MCF 10A (cell line): ENCODE results near the gene FHIP2A. TPM values are rescaled to one million over a fixed set of nuclear protein-coding genes. Genes with fewer than 3 reads are reported as not detected.

Source experiments
- BruUV-seq: library from RNA; stranded (reverse); fragments of 400-500 nt; replicated peaks from 2 replicates; lab custom pipeline; 2021; lab: Mats Ljungman, UMichigan
- CTCF ChIA-PET: fragments of 300-600 bp; sonication (Branson Sonifier 250); formaldehyde crosslinking; extraction: SDS; loops from one replicate; lab custom pipeline; 2021; ENCODE audit warnings: antibody characterized with exemption, inconsistent platforms; lab: Yijun Ruan, JAX
- POLR2A ChIA-PET: fragments of 300-600, 350-650 bp; sonication (Branson Sonifier 250); formaldehyde crosslinking; extraction: SDS; loops from one replicate; lab custom pipeline; 2020; ENCODE audit warnings: antibody characterized with exemption, inconsistent platforms; lab: Yijun Ruan, JAX
- DNase-seq: peaks from one replicate; pipeline ENCODE4 v3.0.0-alpha.2; 2018; ENCODE audit not compliant: unreplicated experiment
- H3K27ac Mint-ChIP-seq: one replicate; pipeline ENCODE4 v1.8.0; 2022; ENCODE audit warnings: mild to moderate bottlenecking, low read depth, mixed read lengths; ENCODE audit not compliant: unreplicated experiment
- H3K27me3 Mint-ChIP-seq: one replicate; pipeline ENCODE4 v1.8.0; 2022; ENCODE audit warnings: mixed read lengths; ENCODE audit not compliant: insufficient read depth, unreplicated experiment
- H3K36me3 Mint-ChIP-seq: one replicate; pipeline ENCODE4 v1.8.0; 2022; ENCODE audit warnings: mild to moderate bottlenecking, moderate library complexity, mixed read lengths; ENCODE audit not compliant: insufficient read depth, unreplicated experiment
- H3K4me1 Mint-ChIP-seq: one replicate; pipeline ENCODE4 v1.8.0; 2022; ENCODE audit warnings: mixed read lengths; ENCODE audit not compliant: insufficient read depth, unreplicated experiment
- H3K4me3 Mint-ChIP-seq: one replicate; pipeline ENCODE4 v1.8.0; 2022; ENCODE audit warnings: mild to moderate bottlenecking, moderate library complexity, mixed read lengths; ENCODE audit not compliant: unreplicated experiment
- H3K9me3 Mint-ChIP-seq: one replicate; pipeline ENCODE4 v1.8.0; 2022; ENCODE audit warnings: mixed read lengths; ENCODE audit not compliant: unreplicated experiment
- intact Hi-C: fragments of 100-400 bp; cut with micrococcal nuclease; formaldehyde crosslinking; loops from 2 replicates; pipeline ENCODE4 v1.14.1; 2022
- total RNA-seq: library from RNA; stranded (reverse); gene quantifications from 2 replicates; pipeline ENCODE4 v1.2.3, GENCODE V29; 2022
- TF ChIP-seq, protein P1 (sequence below): fragments of 200-600 bp; IDR thresholded peaks from one replicate; pipeline ENCODE4 v1.8.0; 2022; ENCODE audit warnings: antibody characterized with exemption, mild to moderate bottlenecking; ENCODE audit not compliant: unreplicated experiment

FHIP2A gene
- total RNA-seq, 1 experiment from 2014 or later: 17.2 TPM

DNA sequence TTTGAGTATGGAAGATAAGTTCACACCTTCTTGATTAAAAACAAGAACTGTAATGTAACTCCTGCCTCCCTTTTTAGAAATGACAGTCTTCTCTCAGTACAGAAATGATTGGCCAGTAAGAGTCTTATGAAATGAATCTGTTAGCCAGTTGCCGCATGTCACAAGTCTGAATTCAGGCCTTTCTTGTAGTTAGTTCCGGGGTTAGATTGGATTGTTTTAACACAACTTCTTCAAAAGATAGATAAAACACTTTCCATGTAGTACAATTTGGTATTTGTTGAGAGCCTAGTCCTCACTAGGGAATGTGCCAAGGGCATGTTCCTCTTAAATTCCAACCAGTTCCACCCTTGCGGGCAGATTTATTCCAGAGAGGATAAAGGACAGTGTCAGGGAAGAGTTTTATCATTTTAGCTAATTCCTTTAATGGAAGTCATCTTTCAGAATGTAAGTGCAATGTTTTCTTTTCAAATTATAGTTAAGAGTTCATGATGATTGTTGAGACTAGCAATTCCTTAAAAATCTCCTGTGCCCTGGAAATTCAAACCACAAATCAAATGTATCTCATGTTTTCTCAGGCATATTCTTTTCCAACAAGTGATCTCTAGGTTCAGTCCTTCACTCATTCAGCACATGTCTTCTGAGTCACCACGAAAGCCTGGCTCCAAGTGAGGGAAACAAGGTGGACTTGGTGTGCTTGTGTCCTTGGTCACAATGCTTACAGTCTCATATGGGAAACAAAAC, 4.1 kb downstream of the FHIP2A start:
- POLR2A ChIA-PET: interaction anchor here (0.6 to 1.8 kb wide), 7 partner anchors 9 to 340 kb away, joined by 3 to 6 read pairs (median 3); no protein-coding TSS in a partner anchor
- TF ChIP-seq, protein P1, sequence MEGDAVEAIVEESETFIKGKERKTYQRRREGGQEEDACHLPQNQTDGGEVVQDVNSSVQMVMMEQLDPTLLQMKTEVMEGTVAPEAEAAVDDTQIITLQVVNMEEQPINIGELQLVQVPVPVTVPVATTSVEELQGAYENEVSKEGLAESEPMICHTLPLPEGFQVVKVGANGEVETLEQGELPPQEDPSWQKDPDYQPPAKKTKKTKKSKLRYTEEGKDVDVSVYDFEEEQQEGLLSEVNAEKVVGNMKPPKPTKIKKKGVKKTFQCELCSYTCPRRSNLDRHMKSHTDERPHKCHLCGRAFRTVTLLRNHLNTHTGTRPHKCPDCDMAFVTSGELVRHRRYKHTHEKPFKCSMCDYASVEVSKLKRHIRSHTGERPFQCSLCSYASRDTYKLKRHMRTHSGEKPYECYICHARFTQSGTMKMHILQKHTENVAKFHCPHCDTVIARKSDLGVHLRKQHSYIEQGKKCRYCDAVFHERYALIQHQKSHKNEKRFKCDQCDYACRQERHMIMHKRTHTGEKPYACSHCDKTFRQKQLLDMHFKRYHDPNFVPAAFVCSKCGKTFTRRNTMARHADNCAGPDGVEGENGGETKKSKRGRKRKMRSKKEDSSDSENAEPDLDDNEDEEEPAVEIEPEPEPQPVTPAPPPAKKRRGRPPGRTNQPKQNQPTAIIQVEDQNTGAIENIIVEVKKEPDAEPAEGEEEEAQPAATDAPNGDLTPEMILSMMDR: no peak
- CTCF ChIA-PET: interaction anchor here (0.6 kb wide), 1 partner anchor 25 kb away, joined by 3 read pairs; no protein-coding TSS in a partner anchor
- Mint-ChIP-seq H3K36me3 (peaks cover 4% of the 10 kb centered on the region), H3K4me3 (peak overlapping the region; percentile 22), H3K4me1 (peaks cover 29% of the 10 kb centered on the region), H3K27me3 (no peaks in the 10 kb centered on the region), H3K27ac (peak overlapping the region; percentile 88), H3K9me3 (no peaks in the 10 kb centered on the region)
- peak; percentile 45 for DNase-seq
- intact Hi-C loops: no loop called here
- no TSS peak for BruUV-seq

DNA sequence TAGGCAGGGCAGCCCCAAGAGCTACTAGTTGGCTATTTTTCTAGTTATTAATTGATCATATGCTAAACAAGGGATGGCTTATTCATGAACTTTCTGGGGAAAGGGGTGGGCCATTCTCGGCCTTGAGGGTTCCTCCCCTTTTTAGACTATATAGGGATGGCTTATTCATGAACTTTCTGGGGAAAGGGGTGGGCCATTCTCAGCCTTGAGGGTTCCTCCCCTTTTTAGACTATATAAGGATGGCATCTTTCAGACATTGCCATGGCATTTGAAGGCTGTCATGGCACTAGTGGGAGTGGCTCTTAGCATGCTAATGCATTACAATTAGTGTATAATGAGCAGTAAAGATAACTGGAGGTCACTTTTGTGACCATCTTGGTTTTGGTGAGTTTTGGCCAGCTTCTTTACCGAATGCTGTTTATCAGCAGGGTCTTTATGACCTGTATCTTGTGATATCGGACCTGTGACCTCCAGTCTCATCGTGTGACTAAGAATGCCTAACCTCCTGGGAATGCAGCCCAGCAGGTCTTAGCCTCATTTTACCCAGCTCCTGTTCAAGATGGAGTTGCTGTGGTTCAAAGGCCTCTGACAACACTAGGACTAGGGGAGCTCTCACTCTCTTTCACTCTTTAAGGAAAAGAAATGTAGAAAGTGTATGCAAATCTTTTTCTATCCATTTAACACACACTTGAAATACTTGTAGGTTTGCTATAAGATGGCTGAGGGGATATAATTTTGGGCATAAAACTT, 7.8 kb downstream of the FHIP2A start:
- BruUV-seq: no TSS peak
- Mint-ChIP-seq H3K4me3 (no peak overlapping the region), H3K27ac (no peak overlapping the region), H3K36me3 (peaks cover 29% of the 10 kb centered on the region), H3K4me1 (peaks cover 33% of the 10 kb centered on the region), H3K9me3 (no peaks in the 10 kb centered on the region), H3K27me3 (no peaks in the 10 kb centered on the region)
- CTCF ChIA-PET: interaction anchor here (1.2 kb wide), 1 partner anchor 8 kb away, joined by 5 read pairs; the partner anchor contains the start of gene FHIP2A
- TF ChIP-seq, protein P1: no peak
- POLR2A ChIA-PET: interaction anchor here (0.6 kb wide), 1 partner anchor 327 kb away, joined by 5 read pairs; no protein-coding TSS in a partner anchor
- DNase-seq: no peak
- intact Hi-C loops: no loop called here

DNA sequence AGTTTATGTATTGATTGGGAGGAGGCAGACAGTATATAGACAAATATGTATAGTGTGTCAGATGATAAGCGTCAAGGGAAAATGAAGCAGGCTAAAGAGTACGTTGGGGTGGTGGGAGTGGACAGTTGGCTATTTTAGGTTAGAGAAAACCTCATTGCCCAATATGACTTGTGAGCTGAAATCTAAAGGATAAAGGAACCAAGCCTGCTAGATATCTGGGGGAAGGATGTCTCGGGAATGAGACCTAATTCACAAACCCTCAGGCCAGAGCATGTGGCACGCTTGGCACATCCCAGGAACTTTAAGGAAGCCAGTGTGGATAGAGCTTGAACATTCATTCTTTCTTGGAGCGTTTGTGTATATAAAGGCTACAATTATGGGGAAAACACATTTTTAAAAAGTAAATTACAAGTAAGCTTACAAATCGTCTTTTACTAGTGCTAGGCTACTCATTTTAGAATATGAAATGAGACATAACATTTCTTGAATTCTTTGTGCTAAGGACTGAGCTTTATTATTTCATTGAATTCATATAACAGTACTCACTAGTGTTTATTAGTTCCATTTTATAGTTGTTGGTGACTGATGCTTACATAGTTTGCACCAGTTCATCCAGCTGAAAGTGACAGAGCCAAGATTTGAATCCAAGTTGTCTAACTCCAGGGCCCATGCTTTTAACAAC, 9.7 kb downstream of the FHIP2A start:
- no TSS peak for BruUV-seq
- Mint-ChIP-seq H3K4me3 (no peak overlapping the region), H3K36me3 (peaks cover 29% of the 10 kb centered on the region), H3K27me3 (no peaks in the 10 kb centered on the region), H3K27ac (no peak overlapping the region), H3K4me1 (peaks cover 16% of the 10 kb centered on the region), H3K9me3 (no peaks in the 10 kb centered on the region)
- no peak for DNase-seq
- CTCF ChIA-PET: interaction anchor here (0.7 to 1.3 kb wide), 5 partner anchors 9 to 280 kb away, joined by 3 to 7 read pairs (median 3); partner anchors contain the start of gene FHIP2A
- intact Hi-C loops: no loop called here
- POLR2A ChIA-PET: interaction anchor here (1.2 kb wide), 1 partner anchor 8 kb away, joined by 5 read pairs; no protein-coding TSS in a partner anchor
- TF ChIP-seq, protein P1: no peak
